Activated B cell treated with CpG ODN at 0.5 μM for 24 hours (primary cell): ENCODE results near the gene LRRK1. TPM values are rescaled to one million over a fixed set of nuclear protein-coding genes. Genes with fewer than 3 reads are reported as not detected.

Source experiments
- ATAC-seq: fragments of 200-7000 bp; cut with Tn5 transposase; one replicate; pipeline ENCODE4 v1.10.0; 2021; ENCODE audit warnings: low read depth, mild to moderate bottlenecking, moderate library complexity
- CTCF ChIA-PET: fragments of 350-600 bp; sonication (Branson Sonifier 250); formaldehyde crosslinking; loops from one replicate; lab custom pipeline; 2021; ENCODE audit warnings: antibody characterized with exemption; lab: Charles Lee
- POLR2A ChIA-PET: fragments of 350-600 bp; sonication (Branson Sonifier 250); formaldehyde crosslinking; loops from one replicate; lab custom pipeline; 2021; ENCODE audit warnings: antibody characterized with exemption; lab: Charles Lee
- DNase-seq: peaks from one replicate; pipeline ENCODE4 v3.0.0; 2022
- H3K27ac Mint-ChIP-seq: one replicate; pipeline ENCODE4 v1.8.0; 2020; ENCODE audit warnings: mixed read lengths
- H3K27me3 Mint-ChIP-seq: one replicate; pipeline ENCODE4 v1.8.0; 2021; ENCODE audit warnings: mixed read lengths
- H3K36me3 Mint-ChIP-seq: one replicate; pipeline ENCODE4 v1.8.0; 2021; ENCODE audit warnings: low read depth, mixed read lengths
- H3K4me1 Mint-ChIP-seq: one replicate; pipeline ENCODE4 v1.8.0; 2021; ENCODE audit warnings: mixed read lengths
- H3K4me3 Mint-ChIP-seq: one replicate; pipeline ENCODE4 v1.8.0; 2020; ENCODE audit warnings: mild to moderate bottlenecking, mixed read lengths
- H3K9me3 Mint-ChIP-seq: one replicate; pipeline ENCODE4 v1.8.0; 2020; ENCODE audit warnings: mixed read lengths
- CTCF ChIP-seq: fragments of 200-600 bp; IDR thresholded peaks from one replicate; pipeline ENCODE4 v1.8.0; 2022; ENCODE audit warnings: antibody characterized with exemption, mild to moderate bottlenecking
- intact Hi-C: fragments of 100-400 bp; cut with micrococcal nuclease; formaldehyde crosslinking; loops from one replicate; pipeline ENCODE4 v1.15.1; 2024
- total RNA-seq: library from RNA; stranded (reverse); gene quantifications from 2 replicates; pipeline ENCODE4 v1.2.3, GENCODE V29; 2022

LRRK1 gene
- total RNA-seq, 1 donor from 2014 or later: 43.5 TPM

DNA sequence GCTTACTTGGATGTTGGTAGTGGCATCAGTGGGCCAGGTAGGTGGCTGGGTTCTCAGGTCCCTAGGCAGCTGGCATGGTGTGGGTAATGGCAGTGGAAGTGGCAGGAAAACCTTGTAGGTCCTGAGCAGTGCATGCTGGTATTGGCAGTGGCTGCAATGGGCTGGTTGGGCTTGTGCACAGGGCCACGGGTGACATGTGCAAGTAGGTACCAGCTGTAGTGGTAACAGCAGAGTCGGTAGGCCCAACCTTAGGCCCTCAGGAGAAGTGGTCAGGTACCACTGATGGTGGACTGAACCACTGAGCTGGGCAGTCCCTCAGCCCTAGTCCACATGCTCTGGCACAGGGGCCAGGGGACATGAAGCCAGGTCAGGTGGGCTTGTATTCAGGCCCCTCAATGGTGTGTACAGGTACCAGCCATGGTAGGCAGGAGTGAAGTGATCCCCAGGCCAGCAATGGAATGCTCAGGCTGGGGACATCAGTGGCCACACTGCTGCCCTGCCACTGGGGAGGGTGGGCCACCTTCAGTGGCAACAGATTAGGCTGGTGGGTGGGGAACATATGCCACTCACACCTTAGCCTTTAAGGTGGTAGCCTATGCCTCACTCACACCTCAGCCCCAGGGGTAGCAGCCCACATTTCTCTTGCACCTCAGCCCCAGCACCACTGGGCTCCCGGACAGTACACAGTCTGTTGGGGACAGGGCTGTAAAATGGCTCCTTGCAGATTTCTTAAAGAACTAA, 118.1 kb downstream of the LRRK1 start:
- POLR2A ChIA-PET: no interaction called here
- peaks cover 21% of the 10 kb centered on the region for H3K9me3 Mint-ChIP-seq
- no peak for TF ChIP-seq CTCF
- no peak overlapping the region for H3K27ac Mint-ChIP-seq
- no peaks in the 10 kb centered on the region for H3K27me3 Mint-ChIP-seq
- DNase-seq (no peak), ATAC-seq (no peak)
- CTCF ChIA-PET: interaction anchor here (1.2 kb wide), 1 partner anchor 22 kb away, joined by 3 read pairs; no protein-coding TSS in a partner anchor
- H3K36me3 Mint-ChIP-seq: peaks cover 72% of the 10 kb centered on the region
- peaks cover 34% of the 10 kb centered on the region for H3K4me1 Mint-ChIP-seq
- intact Hi-C loops: no loop called here
- no peak overlapping the region for H3K4me3 Mint-ChIP-seq

- DNase-seq (no peak), ATAC-seq (no peak)
- Mint-ChIP-seq H3K9me3 (peaks cover 21% of the 10 kb centered on the region), H3K27me3 (no peaks in the 10 kb centered on the region), H3K4me3 (no peak overlapping the region), H3K4me1 (peaks cover 31% of the 10 kb centered on the region), H3K36me3 (peaks cover 73% of the 10 kb centered on the region), H3K27ac (no peak overlapping the region)
- intact Hi-C loops: no loop called here
- ChIA-PET CTCF (no interaction called here), POLR2A (no interaction called here)
- TF ChIP-seq CTCF: no peak
Observed at GRCh38 chr15:101038327-101039003, 119.3 kb downstream of the LRRK1 start.

DNA sequence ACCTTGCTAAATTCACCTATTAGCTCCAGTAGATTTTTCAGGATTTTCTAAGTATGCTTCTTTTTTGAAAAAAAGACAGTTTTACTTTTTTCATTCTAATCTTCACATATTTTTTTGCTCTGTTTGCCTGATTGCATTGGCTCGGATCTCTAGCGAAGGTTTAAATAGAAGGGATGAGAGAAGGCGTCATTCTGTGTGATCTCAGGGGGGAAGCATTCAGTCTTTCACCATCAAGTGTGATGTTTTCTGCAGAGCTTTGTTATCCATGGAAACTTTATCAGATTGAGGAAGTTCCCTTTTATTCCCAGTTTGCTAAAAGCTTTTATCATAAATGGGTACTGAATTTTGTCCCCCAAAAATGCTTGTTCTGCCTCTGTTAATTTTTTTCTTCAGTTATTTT, 120.3 kb downstream of the LRRK1 start:
- ChIA-PET CTCF (no interaction called here), POLR2A (no interaction called here)
- Mint-ChIP-seq H3K27me3 (no peaks in the 10 kb centered on the region), H3K27ac (no peak overlapping the region), H3K9me3 (peaks cover 17% of the 10 kb centered on the region), H3K4me3 (no peak overlapping the region), H3K4me1 (peaks cover 22% of the 10 kb centered on the region), H3K36me3 (peaks cover 73% of the 10 kb centered on the region)
- intact Hi-C loops: no loop called here
- TF ChIP-seq CTCF: no peak
- no peak for ATAC-seq
- no peak for DNase-seq

- ChIA-PET POLR2A (no interaction called here), CTCF (no interaction called here)
- Mint-ChIP-seq H3K36me3 (peaks cover 82% of the 10 kb centered on the region), H3K4me3 (no peak overlapping the region), H3K9me3 (peaks cover 5% of the 10 kb centered on the region), H3K27me3 (no peaks in the 10 kb centered on the region), H3K27ac (no peak overlapping the region), H3K4me1 (peaks cover 4% of the 10 kb centered on the region)
- DNase-seq (no peak), ATAC-seq (no peak)
- intact Hi-C loops: no loop called here
- TF ChIP-seq CTCF: no peak
Observed at GRCh38 chr15:101042320-101042719, 123.2 kb downstream of the LRRK1 start.

DNA sequence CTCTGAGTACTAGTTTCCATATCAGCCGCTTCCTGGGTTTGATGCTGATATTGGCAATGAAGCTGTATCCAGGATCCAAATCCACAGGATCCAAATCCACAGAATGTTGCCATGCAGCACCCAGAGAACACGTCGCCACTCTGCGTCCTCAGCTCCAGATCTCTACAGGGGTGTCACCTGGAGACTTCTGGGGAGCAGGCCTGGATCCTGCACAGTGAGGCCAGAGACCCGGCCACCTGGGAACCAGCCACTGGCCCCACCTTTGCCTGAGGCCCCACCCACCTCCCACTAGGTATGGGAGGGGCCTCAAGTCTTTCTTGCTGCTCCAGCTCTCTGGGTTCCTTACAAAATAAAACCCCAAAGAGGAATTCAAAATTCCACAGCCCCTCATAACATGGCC, 123.9 kb downstream of the LRRK1 start:
- TF ChIP-seq CTCF: no peak
- H3K27me3 Mint-ChIP-seq: no peaks in the 10 kb centered on the region
- intact Hi-C loops: no loop called here
- ChIA-PET POLR2A (no interaction called here), CTCF (no interaction called here)
- peaks cover 82% of the 10 kb centered on the region for H3K36me3 Mint-ChIP-seq
- H3K27ac Mint-ChIP-seq: no peak overlapping the region
- ATAC-seq: no peak
- peaks cover 4% of the 10 kb centered on the region for H3K4me1 Mint-ChIP-seq
- H3K9me3 Mint-ChIP-seq: peaks cover 5% of the 10 kb centered on the region
- H3K4me3 Mint-ChIP-seq: no peak overlapping the region
- no peak for DNase-seq
